ENCODE data around the gene CNTN4.
A peak's percentile ranks its signal among the peaks of the same experiment; 100 is the strongest.

The CNTN4 gene

DNA sequence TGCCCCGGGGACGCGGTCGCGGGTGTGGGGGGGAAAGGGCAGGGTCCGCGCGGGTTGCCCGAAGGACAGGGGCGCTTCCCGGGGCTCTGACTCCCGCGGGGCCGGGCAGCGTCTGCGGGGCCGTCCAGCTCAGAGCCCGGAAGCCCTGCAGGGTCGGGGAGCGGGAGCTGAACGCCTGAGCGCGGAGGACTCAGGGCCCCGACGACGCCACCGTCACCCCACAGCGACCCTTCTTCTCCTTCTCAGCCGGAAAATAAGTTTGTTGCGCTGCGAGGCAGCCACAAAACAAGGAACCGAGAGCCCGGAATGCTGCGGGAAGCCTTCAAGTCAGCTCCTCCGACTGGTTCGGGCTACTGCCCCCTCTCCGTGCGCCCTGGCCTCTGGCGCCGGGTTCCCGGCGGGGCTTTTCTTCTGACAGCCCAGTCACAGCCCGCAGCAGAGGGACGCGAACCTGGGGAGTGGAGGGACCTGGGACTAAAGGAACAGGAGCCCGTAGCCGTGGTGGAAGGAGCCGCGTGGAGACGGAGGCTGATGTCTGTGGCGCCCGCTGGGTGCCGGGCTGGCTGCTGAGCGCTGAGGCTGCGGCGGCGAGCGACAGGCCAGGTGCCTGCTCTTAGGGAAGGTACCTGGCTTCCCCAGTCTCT lies 484 bp downstream of the CNTN4 start:
- Histone ChIP-seq H3K27ac (ENCODE audit: low read length) (no peak overlapping the region), H3K27me3 (ENCODE audit: low read depth, low read length) (no peaks in the 10 kb centered on the region), H3K36me3 (ENCODE audit: control insufficient read depth in 1 of 2, insufficient read depth in 2 of 2, low read length in 2 of 2) (no peaks in the 10 kb centered on the region)

DNA sequence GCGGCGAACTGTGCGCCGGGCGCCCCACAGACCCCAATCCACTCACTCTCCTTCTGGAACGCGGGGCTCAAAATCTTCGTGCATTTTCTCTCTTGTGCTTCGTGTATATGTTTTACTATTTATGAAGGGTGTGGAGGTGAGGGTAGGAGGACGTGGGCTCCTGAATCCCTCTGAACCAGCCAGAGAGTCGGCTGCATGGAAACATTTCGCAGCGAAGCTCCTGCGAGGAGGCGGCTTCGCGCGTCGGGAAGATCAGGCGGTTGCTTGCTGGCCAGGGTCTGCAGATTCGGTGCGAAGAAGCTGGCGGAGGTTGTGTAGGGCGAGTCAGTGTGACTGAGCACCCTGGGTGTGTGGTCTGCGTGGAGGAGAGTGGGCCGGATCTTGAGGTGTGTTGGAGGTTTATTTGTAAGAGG lies 1.1 kb downstream of the CNTN4 start:
- no peaks in the 10 kb centered on the region for H3K27me3 ChIP-seq (ENCODE audit: low read depth, low read length)
- H3K36me3 ChIP-seq (ENCODE audit: control insufficient read depth in 1 of 2, insufficient read depth in 2 of 2, low read length in 2 of 2) = no peaks in the 10 kb centered on the region
- H3K9me3 ChIP-seq (ENCODE audit: control insufficient read depth in 1 of 2, low read length in 2 of 2) = no peaks in the 10 kb centered on the region
- H3K27ac ChIP-seq (ENCODE audit: low read length) = no peak overlapping the region
- H3K4me1 ChIP-seq (ENCODE audit: control insufficient read depth in 1 of 2, insufficient read depth in 2 of 2, low read length in 2 of 2) = peaks cover 0 to 14% of the 10 kb centered on the region in 2 donors
- peak overlapping the region; percentile 47 to 70 for H3K4me3 ChIP-seq (ENCODE audit: low read depth in 1 of 2, low read length in 2 of 2)

More for the DNA sequence above, 484 bp downstream of the CNTN4 start:
- peaks cover 0 to 14% of the 10 kb centered on the region in 2 donors for H3K4me1 ChIP-seq (ENCODE audit: control insufficient read depth in 1 of 2, insufficient read depth in 2 of 2, low read length in 2 of 2)
- H3K9me3 ChIP-seq (ENCODE audit: control insufficient read depth in 1 of 2, low read length in 2 of 2) = no peaks in the 10 kb centered on the region
- H3K4me3 ChIP-seq (ENCODE audit: low read depth in 1 of 2, low read length in 2 of 2) = peak overlapping the region; percentile 47 to 70

DNA sequence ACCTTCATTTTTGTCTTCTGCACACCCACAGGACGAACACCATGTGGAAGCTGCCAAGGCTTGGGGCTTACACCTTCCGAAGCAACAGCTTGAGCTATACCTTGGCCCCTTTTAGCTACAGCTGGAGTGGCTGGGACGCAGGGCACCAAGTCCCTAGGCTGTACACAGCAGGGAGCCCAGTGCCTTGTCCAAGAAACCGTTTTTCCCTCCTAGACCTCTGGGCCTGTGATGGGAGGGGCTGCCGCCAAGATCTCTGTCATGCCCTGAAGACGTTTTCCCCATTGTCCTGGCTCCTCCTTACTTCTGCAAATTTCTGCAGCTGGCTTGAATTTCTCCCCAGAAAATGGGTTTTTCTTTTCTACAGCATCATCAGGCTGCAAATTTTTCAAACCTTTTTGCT lies 7.8 kb downstream of the CNTN4 start:
- no peaks in the 10 kb centered on the region for H3K4me1 ChIP-seq (ENCODE audit: control insufficient read depth in 1 of 2, insufficient read depth in 2 of 2, low read length in 2 of 2)
- H3K4me3 ChIP-seq (ENCODE audit: low read depth in 1 of 2, low read length in 2 of 2) = no peak overlapping the region
- no peak overlapping the region for H3K27ac ChIP-seq (ENCODE audit: low read length)
- no peaks in the 10 kb centered on the region for H3K27me3 ChIP-seq (ENCODE audit: low read depth, low read length)
- H3K36me3 ChIP-seq (ENCODE audit: control insufficient read depth in 1 of 2, insufficient read depth in 2 of 2, low read length in 2 of 2) = no peaks in the 10 kb centered on the region
- H3K9me3 ChIP-seq (ENCODE audit: control insufficient read depth in 1 of 2, low read length in 2 of 2) = no peaks in the 10 kb centered on the region

DNA sequence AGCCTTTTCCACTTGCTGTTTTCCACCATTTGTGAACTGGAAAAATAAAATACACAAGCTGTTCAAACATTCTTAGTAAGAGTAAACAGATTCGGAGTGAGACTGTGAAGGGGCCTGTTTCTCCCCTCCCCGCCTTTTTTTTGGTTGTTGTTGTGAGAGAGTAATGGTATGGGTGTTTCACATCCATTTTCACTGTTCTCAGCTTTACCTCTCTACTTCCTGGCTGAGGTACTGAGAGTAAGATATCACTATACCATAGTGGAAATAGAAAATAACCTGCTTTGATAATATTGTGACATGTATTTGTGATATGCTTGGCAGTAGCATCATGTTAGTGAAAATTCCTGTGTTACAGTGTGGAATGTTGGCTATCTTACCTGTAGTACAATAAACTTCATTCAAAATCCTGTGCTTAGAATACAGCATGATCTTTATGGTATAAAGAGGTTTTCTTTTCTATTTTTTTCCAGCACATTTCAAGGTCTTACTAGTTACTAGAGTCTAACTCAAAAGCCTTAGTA lies 12.0 kb downstream of the CNTN4 start:
- Histone ChIP-seq H3K27ac (ENCODE audit: low read length) (no peak overlapping the region), H3K36me3 (ENCODE audit: control insufficient read depth in 1 of 2, insufficient read depth in 2 of 2, low read length in 2 of 2) (no peaks in the 10 kb centered on the region), H3K27me3 (ENCODE audit: low read depth, low read length) (no peaks in the 10 kb centered on the region)

DNA sequence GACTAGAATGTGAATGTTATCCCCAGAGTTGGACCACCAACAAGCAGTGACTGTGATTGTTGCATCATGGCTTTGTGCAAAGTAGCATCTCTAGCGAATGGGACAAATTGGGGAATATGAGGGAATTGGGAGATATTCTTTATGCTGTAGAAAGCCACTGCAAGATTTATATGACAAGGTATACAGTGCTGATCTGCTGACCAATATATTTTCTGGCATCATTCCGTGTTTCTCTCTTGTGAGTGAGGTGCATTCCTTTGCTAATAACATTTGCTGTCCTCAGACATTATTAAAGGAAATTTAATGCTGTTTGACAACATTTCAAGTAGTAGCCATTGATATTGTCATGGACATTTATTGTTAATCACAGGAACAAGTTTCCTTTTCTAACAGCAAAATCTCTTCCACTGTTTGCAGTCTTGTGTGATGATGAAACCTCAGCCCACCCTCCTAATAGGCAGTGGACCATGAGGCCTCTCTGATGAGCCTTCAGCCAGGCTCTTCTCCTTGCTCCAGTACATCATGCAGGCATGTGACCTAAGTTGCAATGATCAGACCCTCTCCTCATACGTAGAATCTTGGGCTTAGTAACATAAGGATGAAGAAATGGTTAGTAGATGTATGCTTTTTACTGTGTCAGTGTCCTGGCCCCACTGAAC lies 16.1 kb downstream of the CNTN4 start:
- no peaks in the 10 kb centered on the region for H3K4me1 ChIP-seq (ENCODE audit: control insufficient read depth in 1 of 2, insufficient read depth in 2 of 2, low read length in 2 of 2)
- H3K9me3 ChIP-seq (ENCODE audit: control insufficient read depth in 1 of 2, low read length in 2 of 2) = no peaks in the 10 kb centered on the region
- no peak overlapping the region for H3K4me3 ChIP-seq (ENCODE audit: low read depth in 1 of 2, low read length in 2 of 2)
- H3K27me3 ChIP-seq (ENCODE audit: low read depth, low read length) = no peaks in the 10 kb centered on the region
- H3K27ac ChIP-seq (ENCODE audit: low read length) = no peak overlapping the region
- H3K36me3 ChIP-seq (ENCODE audit: control insufficient read depth in 1 of 2, insufficient read depth in 2 of 2, low read length in 2 of 2) = no peaks in the 10 kb centered on the region

More for the DNA sequence above, 12.0 kb downstream of the CNTN4 start:
- Histone ChIP-seq H3K4me3 (ENCODE audit: low read depth in 1 of 2, low read length in 2 of 2) (no peak overlapping the region), H3K4me1 (ENCODE audit: control insufficient read depth in 1 of 2, insufficient read depth in 2 of 2, low read length in 2 of 2) (no peaks in the 10 kb centered on the region), H3K9me3 (ENCODE audit: control insufficient read depth in 1 of 2, low read length in 2 of 2) (no peaks in the 10 kb centered on the region)

DNA sequence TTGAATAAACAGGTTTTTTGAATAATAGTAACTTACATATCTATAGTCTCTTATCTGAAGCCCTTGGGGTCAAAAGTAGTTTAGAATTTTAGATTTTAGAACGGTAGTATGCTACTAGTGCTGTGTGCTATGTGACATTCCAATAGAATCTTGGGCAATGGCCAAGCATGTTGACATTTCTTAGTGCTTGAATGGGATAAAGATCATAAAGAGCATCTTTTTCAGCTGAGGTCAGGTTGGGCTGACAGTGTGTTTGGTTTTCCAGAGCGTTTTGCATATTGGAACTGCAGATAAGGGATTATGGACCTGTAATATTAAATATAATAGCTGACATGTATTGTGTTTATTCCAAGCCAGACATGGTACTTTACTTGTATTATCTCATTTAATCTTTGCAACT lies 32.1 kb downstream of the CNTN4 start:
- H3K4me3 ChIP-seq (ENCODE audit: low read depth in 1 of 2, low read length in 2 of 2) = no peak overlapping the region
- no peaks in the 10 kb centered on the region for H3K36me3 ChIP-seq (ENCODE audit: control insufficient read depth in 1 of 2, insufficient read depth in 2 of 2, low read length in 2 of 2)
- no peak overlapping the region for H3K27ac ChIP-seq (ENCODE audit: low read length)
- H3K27me3 ChIP-seq (ENCODE audit: low read depth, low read length) = no peaks in the 10 kb centered on the region
- H3K4me1 ChIP-seq (ENCODE audit: control insufficient read depth in 1 of 2, insufficient read depth in 2 of 2, low read length in 2 of 2) = no peaks in the 10 kb centered on the region
- peaks cover 0 to 4% of the 10 kb centered on the region in 2 donors for H3K9me3 ChIP-seq (ENCODE audit: control insufficient read depth in 1 of 2, low read length in 2 of 2)

DNA sequence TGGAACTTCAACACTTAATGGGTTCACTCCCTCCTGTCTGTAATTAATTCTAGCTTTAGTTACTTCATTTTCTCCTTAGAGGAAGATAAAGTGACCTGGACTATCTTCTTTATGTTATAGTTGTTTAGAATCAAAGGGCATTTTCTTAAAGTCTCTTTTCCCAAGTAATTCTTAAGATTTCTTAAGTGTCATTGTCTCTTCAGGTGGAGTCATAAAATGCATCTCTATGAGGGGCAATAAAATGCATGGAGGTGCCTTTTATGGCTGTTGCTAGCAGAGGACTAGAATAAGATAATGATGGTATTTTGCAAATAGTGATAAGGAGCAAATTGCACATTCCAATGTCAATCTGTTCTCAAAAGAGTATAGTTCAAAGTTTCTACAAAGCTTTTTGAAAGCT lies 34.5 kb downstream of the CNTN4 start:
- Histone ChIP-seq H3K4me1 (ENCODE audit: control insufficient read depth in 1 of 2, insufficient read depth in 2 of 2, low read length in 2 of 2) (no peaks in the 10 kb centered on the region), H3K36me3 (ENCODE audit: control insufficient read depth in 1 of 2, insufficient read depth in 2 of 2, low read length in 2 of 2) (no peaks in the 10 kb centered on the region), H3K27me3 (ENCODE audit: low read depth, low read length) (no peaks in the 10 kb centered on the region), H3K4me3 (ENCODE audit: low read depth in 1 of 2, low read length in 2 of 2) (no peak overlapping the region), H3K27ac (ENCODE audit: low read length) (no peak overlapping the region), H3K9me3 (ENCODE audit: control insufficient read depth in 1 of 2, low read length in 2 of 2) (peaks cover 0 to 4% of the 10 kb centered on the region in 2 donors)

DNA sequence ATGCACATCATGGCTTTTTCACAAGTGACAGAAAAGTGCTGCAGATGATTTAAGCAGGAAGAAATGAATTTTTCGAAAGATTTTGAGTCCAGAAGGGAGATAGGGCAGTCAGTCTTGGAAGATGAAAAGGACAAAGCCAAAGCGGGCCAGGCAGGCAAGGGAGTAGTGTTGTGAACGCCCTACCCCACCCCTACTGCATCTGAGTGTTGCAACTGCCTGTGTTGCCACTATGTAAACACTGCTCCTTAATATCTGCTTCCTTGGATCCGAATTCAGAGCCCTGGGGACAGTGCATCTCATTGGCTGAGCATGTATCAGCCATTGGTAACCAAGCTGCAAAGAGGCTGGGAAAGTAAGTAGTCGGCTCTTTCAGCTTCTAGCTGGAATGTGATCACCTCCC lies 39.0 kb downstream of the CNTN4 start:
- Histone ChIP-seq H3K27ac (ENCODE audit: low read length) (no peak overlapping the region), H3K4me3 (ENCODE audit: low read depth in 1 of 2, low read length in 2 of 2) (no peak overlapping the region), H3K36me3 (ENCODE audit: control insufficient read depth in 1 of 2, insufficient read depth in 2 of 2, low read length in 2 of 2) (no peaks in the 10 kb centered on the region), H3K9me3 (ENCODE audit: control insufficient read depth in 1 of 2, low read length in 2 of 2) (peaks cover 0 to 4% of the 10 kb centered on the region in 2 donors), H3K27me3 (ENCODE audit: low read depth, low read length) (no peaks in the 10 kb centered on the region), H3K4me1 (ENCODE audit: control insufficient read depth in 1 of 2, insufficient read depth in 2 of 2, low read length in 2 of 2) (no peaks in the 10 kb centered on the region)

DNA sequence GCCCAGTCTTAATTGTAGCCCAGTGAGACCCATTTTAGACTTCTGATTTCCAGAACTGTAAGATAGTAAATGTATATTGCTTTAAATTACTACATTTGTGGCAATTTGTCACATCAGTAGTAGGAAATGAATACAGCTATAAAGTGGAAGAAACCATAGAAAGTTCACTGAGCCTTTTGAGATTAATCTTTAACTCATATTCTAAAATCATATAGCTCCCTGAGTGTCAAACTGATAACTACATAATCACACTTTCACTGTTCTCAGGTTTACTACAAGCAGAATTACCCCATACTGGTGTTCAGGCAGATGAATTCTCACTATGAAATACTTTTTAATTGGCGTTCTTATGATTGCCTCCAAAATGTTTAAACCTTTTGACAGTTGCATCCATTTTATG lies 42.8 kb downstream of the CNTN4 start:
- no peaks in the 10 kb centered on the region for H3K4me1 ChIP-seq (ENCODE audit: control insufficient read depth in 1 of 2, insufficient read depth in 2 of 2, low read length in 2 of 2)
- H3K27ac ChIP-seq (ENCODE audit: low read length) = no peak overlapping the region
- H3K9me3 ChIP-seq (ENCODE audit: control insufficient read depth in 1 of 2, low read length in 2 of 2) = no peaks in the 10 kb centered on the region
- no peaks in the 10 kb centered on the region for H3K27me3 ChIP-seq (ENCODE audit: low read depth, low read length)
- no peak overlapping the region for H3K4me3 ChIP-seq (ENCODE audit: low read depth in 1 of 2, low read length in 2 of 2)
- no peaks in the 10 kb centered on the region for H3K36me3 ChIP-seq (ENCODE audit: control insufficient read depth in 1 of 2, insufficient read depth in 2 of 2, low read length in 2 of 2)

DNA sequence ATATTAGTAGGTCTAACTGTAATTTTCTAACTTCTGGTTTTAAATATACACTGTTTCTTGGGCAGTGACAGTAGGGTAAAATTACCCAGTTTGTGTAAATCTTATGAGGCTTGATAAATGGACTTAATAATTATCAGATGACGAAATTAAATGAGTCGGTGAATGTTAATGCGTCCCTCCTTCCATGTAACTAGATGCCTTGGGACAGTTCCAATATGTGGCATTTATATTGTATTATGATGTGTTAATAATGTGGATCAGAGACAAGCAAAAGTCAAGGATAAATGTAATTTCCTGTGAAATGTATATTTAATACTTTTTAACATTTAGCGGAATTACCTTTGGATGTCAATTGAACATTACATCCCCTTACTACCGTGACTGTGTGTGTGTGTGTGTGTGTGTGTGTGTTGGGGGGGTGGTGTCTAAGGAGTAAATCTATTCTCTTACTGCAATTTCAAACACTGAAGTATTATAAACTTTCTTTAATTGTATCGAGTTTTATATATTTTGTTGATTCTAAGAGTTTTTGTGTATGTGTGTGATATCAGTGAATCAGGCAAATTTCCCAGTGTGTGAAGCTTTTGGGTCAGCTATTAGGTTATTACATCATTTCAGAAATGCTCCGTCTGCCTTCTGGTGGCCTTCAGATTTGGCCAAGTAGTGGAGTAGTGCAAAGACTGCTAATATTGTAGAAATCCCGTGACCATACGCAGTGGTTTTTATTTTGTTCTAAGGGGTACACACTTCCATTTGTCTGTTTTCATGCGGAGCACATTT lies 50.1 kb downstream of the CNTN4 start:
- no peaks in the 10 kb centered on the region for H3K4me1 ChIP-seq (ENCODE audit: control insufficient read depth in 1 of 2, insufficient read depth in 2 of 2, low read length in 2 of 2)
- no peak overlapping the region for H3K27ac ChIP-seq (ENCODE audit: low read length)
- no peaks in the 10 kb centered on the region for H3K36me3 ChIP-seq (ENCODE audit: control insufficient read depth in 1 of 2, insufficient read depth in 2 of 2, low read length in 2 of 2)
- H3K27me3 ChIP-seq (ENCODE audit: low read depth, low read length) = no peaks in the 10 kb centered on the region
- H3K9me3 ChIP-seq (ENCODE audit: control insufficient read depth in 1 of 2, low read length in 2 of 2) = no peaks in the 10 kb centered on the region
- H3K4me3 ChIP-seq (ENCODE audit: low read depth in 1 of 2, low read length in 2 of 2) = no peak overlapping the region

DNA sequence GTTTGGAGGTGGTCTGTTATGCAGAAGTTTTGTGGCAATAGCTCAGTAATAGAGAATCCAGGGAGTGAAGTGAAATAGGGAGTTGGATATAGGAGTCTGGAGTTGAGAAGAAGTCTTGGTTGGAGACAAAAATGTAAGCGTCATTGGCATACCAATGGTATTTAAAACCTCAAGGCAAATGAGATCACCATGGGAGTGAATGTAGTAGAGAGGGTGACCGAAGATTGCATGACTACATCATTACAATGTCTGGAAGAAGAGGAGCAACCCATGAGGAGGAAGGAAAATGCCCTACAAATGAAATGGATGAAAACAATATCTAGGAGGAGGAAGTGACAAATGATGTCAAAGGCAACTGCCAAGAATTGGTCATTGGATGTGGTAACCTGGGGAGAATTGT lies 54.4 kb downstream of the CNTN4 start:
- Histone ChIP-seq H3K36me3 (ENCODE audit: control insufficient read depth in 1 of 2, insufficient read depth in 2 of 2, low read length in 2 of 2) (no peaks in the 10 kb centered on the region), H3K4me1 (ENCODE audit: control insufficient read depth in 1 of 2, insufficient read depth in 2 of 2, low read length in 2 of 2) (no peaks in the 10 kb centered on the region)

More for the DNA sequence above, 54.4 kb downstream of the CNTN4 start:
- Histone ChIP-seq H3K27ac (ENCODE audit: low read length) (no peak overlapping the region), H3K27me3 (ENCODE audit: low read depth, low read length) (no peaks in the 10 kb centered on the region), H3K9me3 (ENCODE audit: control insufficient read depth in 1 of 2, low read length in 2 of 2) (no peaks in the 10 kb centered on the region), H3K4me3 (ENCODE audit: low read depth in 1 of 2, low read length in 2 of 2) (no peak overlapping the region)
